ENCODE results near the gene CKLF.

CKLF gene

GRCh38 chr16:66520406-66521170, 31.8 kb upstream of the CKLF start:
- no peak overlapping the region; the same call in 1 of the 2 replicates for H3K27ac ChIP-seq
- no peak for TF ChIP-seq CTCF (conservative IDR thresholded peaks at IDR 0.05)
- no peak for TF ChIP-seq ZFX (IDR thresholded peaks at IDR 0.05)

GRCh38 chr16:66521252-66521713, 31.1 kb upstream of the CKLF start:
- no peak overlapping the region for H3K27ac ChIP-seq
- TF ChIP-seq ZFX (IDR thresholded peaks at IDR 0.05) (no peak), CTCF (conservative IDR thresholded peaks at IDR 0.05) (no peak)

DNA sequence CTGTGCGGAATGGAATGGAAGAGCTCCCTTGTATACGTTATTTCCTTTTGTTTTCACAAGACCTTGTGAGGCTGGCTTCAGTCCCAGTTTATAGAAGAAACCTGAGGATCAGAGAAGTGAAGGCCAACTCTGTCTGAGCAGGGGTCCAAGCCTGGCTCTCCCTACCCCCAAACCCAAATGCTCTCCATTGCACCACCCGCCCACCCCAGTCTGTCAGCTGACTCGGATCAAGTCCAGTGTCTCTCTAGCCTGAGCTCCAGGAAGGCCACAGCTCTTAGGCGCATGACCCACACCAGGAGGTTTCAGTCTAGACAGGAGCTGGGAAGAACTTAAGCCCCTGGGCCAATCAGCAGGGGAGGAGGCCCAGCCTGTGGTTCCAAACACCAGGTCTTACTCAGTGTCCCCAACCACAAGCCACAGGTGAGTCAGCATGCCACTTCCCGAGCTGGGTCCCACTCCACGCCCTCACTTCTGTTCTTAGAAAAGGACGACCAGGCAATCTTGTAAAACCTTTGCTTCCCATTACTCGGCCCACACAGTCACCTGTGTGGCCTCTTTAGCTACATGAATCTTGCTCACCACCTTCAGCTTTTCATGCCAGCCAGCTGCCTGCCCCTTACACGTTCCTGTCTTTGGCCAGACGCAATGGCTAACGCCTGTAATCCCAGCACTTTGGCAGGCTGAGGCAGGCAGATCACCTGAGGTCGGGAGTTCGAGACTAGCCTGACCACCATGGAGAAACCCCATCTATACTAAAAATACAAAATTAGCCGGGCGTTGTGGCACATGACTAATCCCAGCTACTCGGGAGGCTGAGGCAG, 30.2 kb upstream of the CKLF start:
- H3K27ac ChIP-seq: no peak overlapping the region
- TF ChIP-seq ZFX (IDR thresholded peaks at IDR 0.05) (no peak), CTCF (conservative IDR thresholded peaks at IDR 0.05) (no peak)

DNA sequence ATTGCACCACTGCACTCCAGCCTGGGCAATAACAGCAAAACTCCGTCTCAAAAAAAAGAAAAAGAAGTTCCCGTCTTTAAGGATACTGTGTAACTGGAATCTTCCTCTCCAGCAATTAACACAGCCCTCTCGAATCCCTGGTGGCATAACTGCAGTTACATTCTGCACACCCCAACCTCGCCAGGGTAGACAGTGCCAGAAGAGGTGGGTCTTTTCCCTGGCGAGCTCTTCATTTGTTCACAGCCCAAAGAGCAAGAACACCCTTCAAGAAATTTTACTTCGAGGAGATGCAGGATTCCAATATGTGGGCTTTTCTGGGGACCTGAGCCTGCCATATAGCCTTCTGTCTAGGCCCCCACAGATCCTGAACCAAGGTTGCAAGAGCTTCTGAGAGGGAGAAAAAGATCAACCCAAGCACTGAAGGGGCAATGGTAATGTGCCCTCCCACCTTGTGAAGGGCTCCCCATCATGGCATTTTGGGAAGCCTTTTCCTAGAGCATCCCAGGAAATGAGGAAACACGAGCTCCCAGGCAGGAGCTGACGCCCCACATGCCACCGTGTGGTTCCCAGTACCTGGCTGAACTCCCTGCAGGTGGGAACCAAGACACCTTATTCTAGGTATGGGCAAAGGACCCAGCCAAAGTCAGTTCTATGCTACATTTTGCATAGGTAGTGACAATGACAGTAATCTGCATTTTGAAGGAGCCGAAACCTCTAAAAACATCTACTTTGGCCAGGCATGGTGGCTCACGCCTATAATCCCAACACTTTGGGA, 29.4 kb upstream of the CKLF start:
- no peak for TF ChIP-seq CTCF (conservative IDR thresholded peaks at IDR 0.05)
- TF ChIP-seq ZFX (IDR thresholded peaks at IDR 0.05): no peak
- H3K27ac ChIP-seq: no peak overlapping the region

GRCh38 chr16:66523861-66524354, 28.5 kb upstream of the CKLF start:
- no peak for TF ChIP-seq ZFX (IDR thresholded peaks at IDR 0.05)
- TF ChIP-seq CTCF (conservative IDR thresholded peaks at IDR 0.05): no peak
- H3K27ac ChIP-seq: no peak overlapping the region

DNA sequence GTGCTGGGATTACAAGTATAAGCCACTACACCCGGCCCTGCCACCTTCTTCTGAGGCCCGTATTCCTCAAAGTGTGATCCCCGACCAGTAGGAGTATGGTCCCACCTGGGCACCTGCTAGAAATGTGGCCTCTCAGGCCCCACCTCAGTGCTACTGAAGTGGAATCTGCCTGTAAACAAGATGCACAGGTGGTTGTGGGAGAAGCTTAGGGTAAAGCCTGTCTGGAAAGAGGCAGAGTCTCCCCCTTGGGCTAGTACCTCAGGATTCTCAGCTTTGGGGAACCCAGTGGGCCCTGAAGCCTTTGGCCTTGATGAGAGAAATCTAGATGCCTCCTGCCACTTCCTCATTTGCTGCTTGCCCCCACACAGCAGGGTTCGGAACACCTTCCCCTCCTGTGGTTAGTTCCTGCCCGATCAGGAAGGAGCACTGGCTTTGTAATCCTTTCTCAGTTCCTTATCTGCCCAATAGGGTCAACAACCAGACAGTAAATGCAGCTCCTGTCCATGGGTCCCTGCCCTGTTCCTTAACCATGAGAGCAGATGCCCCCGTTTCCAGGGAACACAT, 27.7 kb upstream of the CKLF start:
- TF ChIP-seq ZFX (IDR thresholded peaks at IDR 0.05): no peak
- TF ChIP-seq CTCF (conservative IDR thresholded peaks at IDR 0.05): no peak
- no peak overlapping the region for H3K27ac ChIP-seq
